ENCODE measurements around the gene MYCBP2.

The MYCBP2 gene

DNA sequence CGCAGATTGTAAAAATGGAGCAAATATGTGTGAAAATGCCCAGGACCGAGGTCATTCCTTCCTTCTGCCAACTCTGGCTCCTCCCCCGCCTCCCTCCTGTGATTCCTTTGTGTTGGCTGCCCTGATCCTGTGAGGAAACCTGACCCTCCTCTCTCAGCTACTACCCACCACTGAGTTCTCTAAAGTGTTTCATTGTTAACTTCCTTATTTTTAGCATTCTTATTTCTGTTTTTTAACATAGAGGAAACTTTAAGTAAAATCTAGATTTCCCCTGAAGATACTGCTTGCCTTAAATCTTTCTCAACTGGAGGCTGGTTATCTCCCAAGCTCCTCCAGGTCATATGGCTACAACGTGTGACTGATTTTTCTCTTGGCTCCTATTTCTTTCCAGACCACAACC lies 278.2 kb downstream of the MYCBP2 start:
- H3K9me3 ChIP-seq (ENCODE audit: control insufficient read depth in 1 of 2, low read length in 2 of 2) = no peaks in the 10 kb centered on the region
- no peak overlapping the region for H3K4me3 ChIP-seq (ENCODE audit: low read depth in 1 of 2, low read length in 2 of 2)
- no peaks in the 10 kb centered on the region for H3K27me3 ChIP-seq (ENCODE audit: control insufficient read depth in 1 of 2, insufficient read depth in 2 of 2, low read length in 2 of 2)
- no peak overlapping the region for H3K27ac ChIP-seq (ENCODE audit: low read depth, low read length)
- peaks cover 23 to 50% of the 10 kb centered on the region in 2 donors for H3K36me3 ChIP-seq (ENCODE audit: control insufficient read depth in 1 of 2, insufficient read depth in 2 of 2, low read length in 2 of 2)
- no peak overlapping the region for H3K9ac ChIP-seq (ENCODE audit: low read depth in 1 of 2, low read length in 2 of 2)
- no peaks in the 10 kb centered on the region for H3K4me1 ChIP-seq (ENCODE audit: control insufficient read depth in 1 of 2, insufficient read depth in 2 of 2, low read length in 2 of 2)

- H3K4me1 ChIP-seq (ENCODE audit: control insufficient read depth in 1 of 2, insufficient read depth in 2 of 2, low read length in 2 of 2) = no peaks in the 10 kb centered on the region
- H3K27me3 ChIP-seq (ENCODE audit: control insufficient read depth in 1 of 2, insufficient read depth in 2 of 2, low read length in 2 of 2) = no peaks in the 10 kb centered on the region
- no peak overlapping the region for H3K9ac ChIP-seq (ENCODE audit: low read depth in 1 of 2, low read length in 2 of 2)
- H3K36me3 ChIP-seq (ENCODE audit: control insufficient read depth in 1 of 2, insufficient read depth in 2 of 2, low read length in 2 of 2) = peaks cover 23 to 47% of the 10 kb centered on the region in 2 donors
- H3K9me3 ChIP-seq (ENCODE audit: control insufficient read depth in 1 of 2, low read length in 2 of 2) = no peaks in the 10 kb centered on the region
- H3K4me3 ChIP-seq (ENCODE audit: low read depth in 1 of 2, low read length in 2 of 2) = no peak overlapping the region
- H3K27ac ChIP-seq (ENCODE audit: low read depth, low read length) = no peak overlapping the region
These were observed 279.1 kb downstream of the MYCBP2 start for GRCh38 chr13:77047649-77048343.

DNA sequence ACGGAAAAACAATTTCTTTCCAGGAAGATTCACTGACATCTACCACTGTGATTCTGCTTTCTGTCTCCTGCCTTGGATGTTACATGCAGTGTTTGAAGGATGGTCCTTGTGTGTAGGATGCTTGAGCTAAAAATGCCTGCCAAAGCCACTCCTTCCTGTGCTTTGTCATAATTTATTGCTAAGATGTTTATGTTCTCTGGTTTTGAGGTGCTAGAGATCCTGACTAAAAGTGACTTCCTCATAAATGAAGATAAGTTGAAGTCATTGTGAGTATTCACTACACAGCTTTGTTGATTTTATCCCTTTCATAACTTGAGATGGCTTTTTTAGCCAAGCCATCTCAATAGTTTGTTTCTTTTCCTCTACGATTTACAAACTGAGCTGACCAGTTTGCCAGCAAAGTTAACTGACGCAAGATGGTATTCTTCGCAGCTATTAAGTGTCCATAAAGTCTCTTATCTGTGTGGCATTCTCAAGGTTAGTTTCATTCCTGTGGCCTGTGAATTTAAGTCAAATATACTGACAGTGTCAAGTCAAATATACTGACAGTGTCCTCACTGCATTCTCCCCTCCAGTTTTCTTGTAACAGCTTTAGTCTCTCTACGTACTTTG lies 284.2 kb downstream of the MYCBP2 start:
- no peaks in the 10 kb centered on the region for H3K27me3 ChIP-seq (ENCODE audit: control insufficient read depth in 1 of 2, insufficient read depth in 2 of 2, low read length in 2 of 2)
- H3K4me1 ChIP-seq (ENCODE audit: control insufficient read depth in 1 of 2, insufficient read depth in 2 of 2, low read length in 2 of 2) = no peaks in the 10 kb centered on the region
- peaks cover 5 to 12% of the 10 kb centered on the region in 2 donors for H3K36me3 ChIP-seq (ENCODE audit: control insufficient read depth in 1 of 2, insufficient read depth in 2 of 2, low read length in 2 of 2)
- no peaks in the 10 kb centered on the region for H3K9me3 ChIP-seq (ENCODE audit: control insufficient read depth in 1 of 2, low read length in 2 of 2)
- no peak overlapping the region for H3K4me3 ChIP-seq (ENCODE audit: low read depth in 1 of 2, low read length in 2 of 2)
- no peak overlapping the region for H3K9ac ChIP-seq (ENCODE audit: low read depth in 1 of 2, low read length in 2 of 2)
- H3K27ac ChIP-seq (ENCODE audit: low read depth, low read length) = no peak overlapping the region

GRCh38 chr13:77040835-77041234 lies 286.1 kb downstream of the MYCBP2 start:
- no peaks in the 10 kb centered on the region for H3K9me3 ChIP-seq (ENCODE audit: control insufficient read depth in 1 of 2, low read length in 2 of 2)
- no peak overlapping the region for H3K4me3 ChIP-seq (ENCODE audit: low read depth in 1 of 2, low read length in 2 of 2)
- no peaks in the 10 kb centered on the region for H3K27me3 ChIP-seq (ENCODE audit: control insufficient read depth in 1 of 2, insufficient read depth in 2 of 2, low read length in 2 of 2)
- H3K27ac ChIP-seq (ENCODE audit: low read depth, low read length) = no peak overlapping the region
- no peak overlapping the region for H3K9ac ChIP-seq (ENCODE audit: low read depth in 1 of 2, low read length in 2 of 2)
- H3K4me1 ChIP-seq (ENCODE audit: control insufficient read depth in 1 of 2, insufficient read depth in 2 of 2, low read length in 2 of 2) = no peaks in the 10 kb centered on the region
- H3K36me3 ChIP-seq (ENCODE audit: control insufficient read depth in 1 of 2, insufficient read depth in 2 of 2, low read length in 2 of 2) = peaks cover 5 to 9% of the 10 kb centered on the region in 2 donors

DNA sequence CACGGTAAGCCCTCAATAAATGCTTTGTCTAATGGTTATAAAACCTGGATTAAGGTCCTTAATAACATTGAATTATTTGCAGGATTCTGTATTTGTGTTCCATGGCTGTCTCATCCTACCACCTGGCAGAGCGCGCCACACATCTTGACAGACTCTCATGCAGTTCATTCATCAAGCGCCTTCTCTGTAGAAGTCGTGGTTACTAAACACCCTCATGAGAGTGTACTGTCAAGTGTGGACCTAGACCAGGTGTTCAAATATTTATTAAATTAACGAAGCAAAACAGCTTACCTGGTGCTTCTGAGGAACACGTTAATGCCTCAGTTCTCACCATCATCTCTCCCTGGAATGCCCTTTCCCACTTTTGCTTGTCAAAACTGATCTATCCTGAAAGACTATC lies 286.8 kb downstream of the MYCBP2 start:
- Histone ChIP-seq H3K27ac (ENCODE audit: low read depth, low read length) (no peak overlapping the region), H3K36me3 (ENCODE audit: control insufficient read depth in 1 of 2, insufficient read depth in 2 of 2, low read length in 2 of 2) (peaks cover 2 to 6% of the 10 kb centered on the region in 2 donors), H3K4me1 (ENCODE audit: control insufficient read depth in 1 of 2, insufficient read depth in 2 of 2, low read length in 2 of 2) (no peaks in the 10 kb centered on the region), H3K9me3 (ENCODE audit: control insufficient read depth in 1 of 2, low read length in 2 of 2) (no peaks in the 10 kb centered on the region), H3K27me3 (ENCODE audit: control insufficient read depth in 1 of 2, insufficient read depth in 2 of 2, low read length in 2 of 2) (no peaks in the 10 kb centered on the region), H3K4me3 (ENCODE audit: low read depth in 1 of 2, low read length in 2 of 2) (no peak overlapping the region), H3K9ac (ENCODE audit: low read depth in 1 of 2, low read length in 2 of 2) (no peak overlapping the region)

DNA sequence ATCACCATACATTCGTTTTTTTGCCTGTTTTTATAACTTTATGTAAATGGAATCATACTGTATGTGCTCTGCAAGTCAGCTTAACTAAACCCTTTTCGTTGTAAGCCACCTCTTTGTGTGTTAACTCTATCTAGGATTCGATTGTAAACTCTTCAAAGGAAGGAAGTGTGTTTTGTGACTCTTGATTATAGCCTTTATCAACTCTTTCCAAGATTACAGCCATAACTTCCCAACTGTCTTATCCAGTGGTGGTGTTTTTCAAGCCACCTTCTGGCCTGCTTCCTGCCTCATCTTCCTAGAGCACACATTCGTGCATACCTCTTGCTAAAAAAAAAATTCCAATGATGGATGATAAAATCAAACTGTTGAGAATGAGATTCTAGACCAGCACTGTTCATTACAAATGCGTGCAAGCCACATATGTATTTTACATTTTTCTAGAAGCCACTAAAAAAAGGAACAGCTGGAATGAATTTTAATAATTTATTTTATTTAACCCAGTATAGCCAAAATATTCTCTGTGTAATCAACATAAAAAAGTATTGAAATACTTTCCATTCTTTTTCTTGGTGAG lies 287.9 kb downstream of the MYCBP2 start:
- Histone ChIP-seq H3K27me3 (ENCODE audit: control insufficient read depth in 1 of 2, insufficient read depth in 2 of 2, low read length in 2 of 2) (no peaks in the 10 kb centered on the region), H3K9ac (ENCODE audit: low read depth in 1 of 2, low read length in 2 of 2) (no peak overlapping the region), H3K4me1 (ENCODE audit: control insufficient read depth in 1 of 2, insufficient read depth in 2 of 2, low read length in 2 of 2) (no peaks in the 10 kb centered on the region), H3K4me3 (ENCODE audit: low read depth in 1 of 2, low read length in 2 of 2) (no peak overlapping the region), H3K9me3 (ENCODE audit: control insufficient read depth in 1 of 2, low read length in 2 of 2) (no peaks in the 10 kb centered on the region), H3K36me3 (ENCODE audit: control insufficient read depth in 1 of 2, insufficient read depth in 2 of 2, low read length in 2 of 2) (no peaks in the 10 kb centered on the region), H3K27ac (ENCODE audit: low read depth, low read length) (no peak overlapping the region)

DNA sequence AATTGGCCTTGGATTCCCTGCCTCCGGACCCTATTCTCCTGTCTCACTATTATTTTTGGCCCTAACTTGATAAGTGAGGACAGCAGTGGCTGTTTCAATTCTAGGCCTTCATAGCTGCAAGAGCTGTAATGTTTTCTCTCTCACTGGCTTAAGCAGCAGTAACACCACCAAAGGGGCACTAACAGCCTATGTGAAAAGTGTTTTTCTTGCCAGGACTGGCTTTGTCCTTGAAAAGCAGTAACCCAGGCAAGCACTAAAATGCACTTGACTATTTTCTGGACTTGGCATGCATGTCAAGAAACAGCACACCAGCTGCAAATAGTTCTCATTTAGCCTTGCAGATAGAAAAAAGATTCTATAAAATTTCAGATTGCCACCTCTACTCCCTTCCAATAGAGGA lies 290.6 kb downstream of the MYCBP2 start:
- no peaks in the 10 kb centered on the region for H3K9me3 ChIP-seq (ENCODE audit: control insufficient read depth in 1 of 2, low read length in 2 of 2)
- H3K27ac ChIP-seq (ENCODE audit: low read depth, low read length) = no peak overlapping the region
- no peaks in the 10 kb centered on the region for H3K4me1 ChIP-seq (ENCODE audit: control insufficient read depth in 1 of 2, insufficient read depth in 2 of 2, low read length in 2 of 2)
- no peaks in the 10 kb centered on the region for H3K27me3 ChIP-seq (ENCODE audit: control insufficient read depth in 1 of 2, insufficient read depth in 2 of 2, low read length in 2 of 2)
- H3K36me3 ChIP-seq (ENCODE audit: control insufficient read depth in 1 of 2, insufficient read depth in 2 of 2, low read length in 2 of 2) = no peaks in the 10 kb centered on the region
- H3K4me3 ChIP-seq (ENCODE audit: low read depth in 1 of 2, low read length in 2 of 2) = no peak overlapping the region
- H3K9ac ChIP-seq (ENCODE audit: low read depth in 1 of 2, low read length in 2 of 2) = no peak overlapping the region

- H3K4me3 ChIP-seq (ENCODE audit: low read depth in 1 of 2, low read length in 2 of 2) = no peak overlapping the region
- H3K27me3 ChIP-seq (ENCODE audit: control insufficient read depth in 1 of 2, insufficient read depth in 2 of 2, low read length in 2 of 2) = no peaks in the 10 kb centered on the region
- H3K9ac ChIP-seq (ENCODE audit: low read depth in 1 of 2, low read length in 2 of 2) = no peak overlapping the region
- H3K4me1 ChIP-seq (ENCODE audit: control insufficient read depth in 1 of 2, insufficient read depth in 2 of 2, low read length in 2 of 2) = no peaks in the 10 kb centered on the region
- H3K36me3 ChIP-seq (ENCODE audit: control insufficient read depth in 1 of 2, insufficient read depth in 2 of 2, low read length in 2 of 2) = no peaks in the 10 kb centered on the region
- H3K27ac ChIP-seq (ENCODE audit: low read depth, low read length) = no peak overlapping the region
- no peaks in the 10 kb centered on the region for H3K9me3 ChIP-seq (ENCODE audit: control insufficient read depth in 1 of 2, low read length in 2 of 2)
These were observed 292.0 kb downstream of the MYCBP2 start for GRCh38 chr13:77034881-77035280.

DNA sequence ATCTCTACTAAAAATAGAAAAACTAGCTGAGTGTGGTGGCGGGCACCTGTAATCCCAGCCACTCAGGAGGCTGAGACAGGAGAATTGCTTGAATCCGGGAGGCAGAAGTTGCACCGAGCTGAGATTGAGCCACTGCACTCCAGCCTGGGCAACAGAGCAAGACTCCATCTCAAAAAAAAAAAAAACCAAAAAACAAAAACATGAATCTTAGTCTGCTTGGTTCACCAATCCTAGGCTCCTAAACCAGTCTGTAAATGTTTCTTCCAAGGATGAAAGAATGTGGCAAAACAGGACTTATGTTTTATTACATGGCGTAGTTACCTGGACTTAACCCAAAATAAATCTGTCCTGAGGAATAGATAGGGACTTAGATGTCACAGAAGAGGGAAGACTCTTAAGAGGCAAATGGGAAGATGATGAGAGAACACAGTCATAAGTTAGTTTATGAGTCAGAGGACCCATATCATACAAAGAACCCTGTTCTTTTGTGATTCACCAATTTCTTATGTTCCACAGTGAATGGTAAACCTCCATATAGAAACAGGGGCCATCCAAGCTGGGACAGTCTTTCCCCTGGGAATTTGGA lies 293.1 kb downstream of the MYCBP2 start:
- no peak overlapping the region for H3K4me3 ChIP-seq (ENCODE audit: low read depth in 1 of 2, low read length in 2 of 2)
- H3K4me1 ChIP-seq (ENCODE audit: control insufficient read depth in 1 of 2, insufficient read depth in 2 of 2, low read length in 2 of 2) = no peaks in the 10 kb centered on the region
- no peak overlapping the region for H3K9ac ChIP-seq (ENCODE audit: low read depth in 1 of 2, low read length in 2 of 2)
- H3K9me3 ChIP-seq (ENCODE audit: control insufficient read depth in 1 of 2, low read length in 2 of 2) = no peaks in the 10 kb centered on the region
- H3K36me3 ChIP-seq (ENCODE audit: control insufficient read depth in 1 of 2, insufficient read depth in 2 of 2, low read length in 2 of 2) = no peaks in the 10 kb centered on the region
- no peak overlapping the region for H3K27ac ChIP-seq (ENCODE audit: low read depth, low read length)
- H3K27me3 ChIP-seq (ENCODE audit: control insufficient read depth in 1 of 2, insufficient read depth in 2 of 2, low read length in 2 of 2) = no peaks in the 10 kb centered on the region

- Histone ChIP-seq H3K4me3 (ENCODE audit: low read depth in 1 of 2, low read length in 2 of 2) (no peak overlapping the region), H3K36me3 (ENCODE audit: control insufficient read depth in 1 of 2, insufficient read depth in 2 of 2, low read length in 2 of 2) (no peaks in the 10 kb centered on the region), H3K4me1 (ENCODE audit: control insufficient read depth in 1 of 2, insufficient read depth in 2 of 2, low read length in 2 of 2) (no peaks in the 10 kb centered on the region), H3K27me3 (ENCODE audit: control insufficient read depth in 1 of 2, insufficient read depth in 2 of 2, low read length in 2 of 2) (no peaks in the 10 kb centered on the region), H3K9me3 (ENCODE audit: control insufficient read depth in 1 of 2, low read length in 2 of 2) (no peaks in the 10 kb centered on the region), H3K27ac (ENCODE audit: low read depth, low read length) (no peak overlapping the region), H3K9ac (ENCODE audit: low read depth in 1 of 2, low read length in 2 of 2) (no peak overlapping the region)
These were observed 295.1 kb downstream of the MYCBP2 start for GRCh38 chr13:77031656-77032243.
